ENCODE data around the gene KIF16B.

Gene KIF16B

GRCh38 chr20:16590041-16590633 lies 16.9 kb upstream of the KIF16B start:
- no peak for TF ChIP-seq CTCF (IDR thresholded peaks at IDR 0.05; ENCODE audit: insufficient read depth, missing control alignments)
- DNase-seq (ENCODE audit: insufficient read length, low spot score), result no peak
- FAIRE-seq, result no peak

- TF ChIP-seq CTCF (IDR thresholded peaks at IDR 0.05; ENCODE audit: insufficient read depth, missing control alignments), result no peak
- FAIRE-seq (no peak), DNase-seq (ENCODE audit: insufficient read length, low spot score) (no peak)
Observed at GRCh38 chr20:16589623-16590022, 16.4 kb upstream of the KIF16B start.

GRCh38 chr20:16588241-16588640 lies 15.0 kb upstream of the KIF16B start:
- FAIRE-seq, result no peak
- no peak for DNase-seq (ENCODE audit: insufficient read length, low spot score)
- no peak for TF ChIP-seq CTCF (IDR thresholded peaks at IDR 0.05; ENCODE audit: insufficient read depth, missing control alignments)

GRCh38 chr20:16587066-16587465 lies 13.8 kb upstream of the KIF16B start:
- FAIRE-seq (no peak), DNase-seq (ENCODE audit: insufficient read length, low spot score) (no peak)
- no peak for TF ChIP-seq CTCF (IDR thresholded peaks at IDR 0.05; ENCODE audit: insufficient read depth, missing control alignments)

- no peak for FAIRE-seq
- no peak for DNase-seq (ENCODE audit: insufficient read length, low spot score)
- TF ChIP-seq CTCF (IDR thresholded peaks at IDR 0.05; ENCODE audit: insufficient read depth, missing control alignments), result no peak
Observed at GRCh38 chr20:16583474-16583873, 10.2 kb upstream of the KIF16B start.

- no peak for TF ChIP-seq CTCF (IDR thresholded peaks at IDR 0.05; ENCODE audit: insufficient read depth, missing control alignments)
- DNase-seq (ENCODE audit: insufficient read length, low spot score) (no peak), FAIRE-seq (no peak)
Observed at GRCh38 chr20:16581241-16581640, 8.0 kb upstream of the KIF16B start.

- FAIRE-seq, result no peak
- no peak for TF ChIP-seq CTCF (IDR thresholded peaks at IDR 0.05; ENCODE audit: insufficient read depth, missing control alignments)
- DNase-seq (ENCODE audit: insufficient read length, low spot score), result no peak
Observed at GRCh38 chr20:16580620-16581019, 7.4 kb upstream of the KIF16B start.
